GM19238 (cell line): Measurements from ENCODE around the gene FSCN2.

Source experiments
- DNase-seq: peaks from one replicate; pipeline ENCODE4 v3.0.0; 2011; ENCODE audit warnings: low spot score; ENCODE audit not compliant: insufficient read length

Gene FSCN2

GRCh38 chr17:81489998-81490992 lies 37.9 kb upstream of the FSCN2 start:
- no peak for DNase-seq

GRCh38 chr17:81491181-81491581 lies 37.0 kb upstream of the FSCN2 start:
- no peak for DNase-seq

DNA sequence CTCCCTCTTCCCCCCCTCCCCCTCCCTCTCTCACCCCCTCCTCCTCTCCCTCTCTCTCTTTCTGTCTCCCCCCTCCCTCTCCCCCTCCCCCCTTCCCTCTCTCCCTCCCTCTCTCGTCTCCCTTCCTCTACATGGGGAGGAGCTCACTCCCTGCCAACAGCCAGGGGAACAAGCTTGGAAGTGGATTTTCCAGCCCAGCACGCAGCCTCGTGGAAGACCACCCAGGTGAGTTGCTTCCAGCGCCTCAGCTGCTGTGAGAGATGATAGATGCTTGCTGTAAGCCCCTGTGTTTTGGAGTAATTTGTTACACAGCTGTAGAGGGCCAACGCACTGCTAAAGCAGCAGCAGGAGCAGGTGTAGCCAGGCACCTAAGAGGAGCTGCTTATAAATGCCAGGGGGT lies 36.4 kb upstream of the FSCN2 start:
- DNase-seq: no peak

DNA sequence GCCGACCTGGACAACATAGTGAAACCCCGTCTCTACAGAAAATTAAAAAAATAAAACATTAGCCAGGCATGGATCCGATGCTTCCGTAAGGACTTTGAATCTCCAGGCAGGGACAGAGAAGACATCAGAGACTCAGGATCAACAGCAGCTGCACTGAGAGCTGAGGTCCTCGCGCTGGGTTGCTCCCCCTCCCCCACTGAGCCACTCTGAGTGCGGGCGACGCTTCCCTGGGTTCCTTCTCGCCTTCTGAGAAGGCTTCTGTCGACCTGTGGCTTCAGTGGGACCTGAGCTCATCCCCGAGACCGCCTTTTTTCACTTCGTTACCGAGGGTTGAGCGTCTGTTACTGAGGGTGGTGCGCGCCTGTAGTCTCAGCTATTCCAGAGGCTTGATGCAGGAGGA lies 36.0 kb upstream of the FSCN2 start:
- no peak for DNase-seq

DNA sequence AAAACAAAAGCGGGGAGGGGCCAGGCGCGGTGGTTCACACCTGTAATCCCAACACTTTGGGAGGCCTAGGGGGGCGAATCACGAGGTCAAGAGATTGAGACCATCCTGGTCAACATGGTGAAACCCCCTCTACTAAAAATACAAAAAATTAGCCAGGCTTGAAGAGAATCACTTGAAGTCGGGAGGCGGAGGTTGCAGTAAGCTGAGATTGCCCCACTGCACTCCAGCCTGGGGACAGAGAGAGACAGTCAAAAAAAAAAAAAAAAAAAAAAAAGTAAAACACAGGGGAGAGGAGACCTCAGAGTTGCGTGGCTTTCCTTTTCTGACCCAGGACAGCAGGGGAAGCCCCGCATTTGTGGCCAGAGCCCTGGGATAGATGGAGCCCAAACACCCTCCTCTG lies 35.5 kb upstream of the FSCN2 start:
- DNase-seq: no peak

GRCh38 chr17:81493198-81494038 lies 34.8 kb upstream of the FSCN2 start:
- DNase-seq: no peak

DNA sequence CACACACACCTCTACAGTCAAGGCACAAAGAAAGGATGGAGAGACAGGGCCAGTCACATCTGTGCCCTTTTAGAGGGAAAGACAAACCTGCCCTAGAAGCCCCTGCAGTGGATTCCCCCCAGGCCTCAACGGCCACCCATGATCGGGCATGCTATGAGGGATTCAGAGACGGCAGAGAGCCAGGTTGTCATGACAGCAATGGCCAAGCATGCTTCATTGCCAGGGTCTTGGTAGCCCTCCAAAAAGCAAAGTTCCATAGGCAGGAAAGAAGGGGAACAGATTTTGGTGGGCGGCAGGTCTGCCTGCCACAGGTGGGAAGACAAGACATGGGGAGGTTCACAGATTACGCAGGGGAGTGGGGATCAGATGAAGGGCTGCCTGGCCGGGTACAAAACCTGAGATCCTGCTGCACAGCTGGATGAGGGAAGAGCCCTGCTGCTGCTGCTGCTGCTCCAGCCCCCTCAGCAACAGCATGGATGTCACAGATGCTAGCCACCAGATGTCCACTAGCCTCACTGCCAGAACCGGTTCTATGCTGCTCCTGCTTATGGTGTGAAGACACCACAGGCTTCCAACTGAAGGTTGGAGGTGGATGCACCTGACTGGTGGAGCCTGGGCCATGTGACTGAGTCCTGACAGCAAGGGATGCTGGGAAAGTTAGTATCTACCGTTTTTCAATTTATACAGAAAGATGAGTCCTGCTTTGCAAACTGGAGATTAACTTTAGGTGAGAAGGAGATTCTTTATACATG lies 33.4 kb upstream of the FSCN2 start:
- DNase-seq: no peak

- no peak for DNase-seq
These were observed 29.1 kb upstream of the FSCN2 start for GRCh38 chr17:81498953-81499600.

GRCh38 chr17:81499601-81499970 lies 28.6 kb upstream of the FSCN2 start:
- no peak for DNase-seq

- DNase-seq: no peak
These were observed 28.1 kb upstream of the FSCN2 start for GRCh38 chr17:81500047-81500446.

- DNase-seq: no peak
These were observed 25.6 kb upstream of the FSCN2 start for GRCh38 chr17:81502471-81503017.

DNA sequence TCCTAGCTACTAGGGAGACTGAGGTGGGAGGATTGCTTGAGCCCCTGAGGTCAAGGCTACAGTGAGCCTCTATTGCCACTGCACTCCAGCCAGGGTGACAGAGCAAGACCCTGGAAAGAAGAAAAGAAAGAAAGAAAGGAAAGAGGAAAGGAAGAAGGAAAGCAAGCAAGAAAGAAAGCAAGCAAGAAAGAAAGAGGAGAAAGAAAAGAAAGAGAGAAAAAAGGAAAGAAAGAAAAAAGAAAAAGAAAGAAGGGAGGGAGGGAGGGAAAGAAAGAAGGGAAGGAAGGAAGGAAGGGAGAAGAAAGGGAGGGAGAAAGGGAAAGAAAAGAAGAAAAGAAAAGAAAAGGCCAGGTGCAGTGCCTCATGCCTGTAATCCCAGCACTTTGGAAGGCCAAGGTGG lies 24.6 kb upstream of the FSCN2 start:
- DNase-seq: no peak

- no peak for DNase-seq
These were observed 19.5 kb upstream of the FSCN2 start for GRCh38 chr17:81508639-81509206.

DNA sequence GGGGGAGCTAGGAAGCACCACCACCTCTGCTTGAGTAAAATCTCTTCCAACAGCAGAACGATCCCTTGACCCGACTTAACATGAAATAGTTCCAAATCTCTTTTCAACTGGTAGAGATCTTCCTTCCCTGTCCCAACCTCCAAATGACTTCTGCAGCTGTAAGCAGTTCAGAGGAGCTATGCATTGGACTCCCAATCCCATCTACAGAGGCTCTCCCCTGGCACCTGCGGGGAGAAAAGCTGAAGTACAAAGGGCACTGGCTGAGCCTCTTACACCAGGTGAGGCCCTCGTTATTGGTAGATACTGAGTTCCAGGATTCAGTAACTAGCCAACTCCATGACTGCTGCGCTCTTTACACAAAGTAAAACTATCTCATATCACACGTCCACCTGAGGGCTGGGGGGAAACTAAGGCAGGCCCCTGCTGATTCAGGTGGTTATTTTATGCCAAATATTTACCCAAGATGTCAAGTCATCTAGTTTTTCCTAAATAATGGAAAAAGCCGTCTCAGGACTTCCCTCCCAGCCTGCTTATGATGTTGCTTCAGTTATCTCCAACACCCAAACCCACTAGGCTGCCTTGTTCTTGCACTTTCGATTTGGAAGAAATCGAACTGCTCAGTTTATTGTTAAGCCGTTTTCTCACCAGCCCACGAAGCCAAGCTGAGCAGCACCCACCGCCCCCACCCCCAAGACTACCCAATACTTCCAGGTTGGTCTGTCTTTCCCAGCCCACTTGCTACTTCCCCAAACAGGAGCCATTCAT lies 18.8 kb upstream of the FSCN2 start:
- no peak for DNase-seq

DNA sequence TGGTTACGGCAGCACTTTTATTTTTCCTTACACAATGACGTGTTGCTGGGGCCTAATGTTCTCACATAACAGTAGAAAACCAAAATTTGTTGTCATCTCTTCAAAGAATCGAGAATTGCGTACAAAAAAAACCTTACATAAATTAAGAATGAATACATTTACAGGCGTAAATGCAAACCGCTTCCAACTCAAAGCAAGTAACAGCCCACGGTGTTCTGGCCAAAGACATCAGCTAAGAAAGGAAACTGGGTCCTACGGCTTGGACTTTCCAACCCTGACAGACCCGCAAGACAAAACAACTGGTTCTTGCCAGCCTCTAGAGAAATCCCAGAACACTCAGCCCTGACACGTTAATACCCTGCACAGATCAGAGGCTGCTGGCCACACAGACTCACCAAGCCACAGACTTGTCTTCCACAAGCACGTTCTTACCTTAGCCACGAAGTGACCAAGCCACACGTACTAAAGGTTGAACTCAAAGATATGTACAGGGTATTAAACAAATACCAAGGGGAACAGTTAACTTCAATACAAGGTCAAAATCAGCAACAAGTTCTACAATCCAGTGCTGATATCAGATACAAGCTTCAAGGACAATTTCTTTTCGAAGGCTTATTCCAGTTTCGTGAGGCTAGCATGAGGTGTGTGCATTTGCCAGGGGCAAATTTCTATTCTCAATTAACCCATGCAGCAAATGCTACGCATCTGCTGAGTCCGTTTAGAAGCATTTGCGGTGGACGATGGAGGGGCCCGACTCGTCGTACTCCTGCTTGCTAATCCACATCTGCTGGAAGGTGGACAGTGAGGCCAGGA lies 18.0 kb upstream of the FSCN2 start:
- no peak for DNase-seq

DNA sequence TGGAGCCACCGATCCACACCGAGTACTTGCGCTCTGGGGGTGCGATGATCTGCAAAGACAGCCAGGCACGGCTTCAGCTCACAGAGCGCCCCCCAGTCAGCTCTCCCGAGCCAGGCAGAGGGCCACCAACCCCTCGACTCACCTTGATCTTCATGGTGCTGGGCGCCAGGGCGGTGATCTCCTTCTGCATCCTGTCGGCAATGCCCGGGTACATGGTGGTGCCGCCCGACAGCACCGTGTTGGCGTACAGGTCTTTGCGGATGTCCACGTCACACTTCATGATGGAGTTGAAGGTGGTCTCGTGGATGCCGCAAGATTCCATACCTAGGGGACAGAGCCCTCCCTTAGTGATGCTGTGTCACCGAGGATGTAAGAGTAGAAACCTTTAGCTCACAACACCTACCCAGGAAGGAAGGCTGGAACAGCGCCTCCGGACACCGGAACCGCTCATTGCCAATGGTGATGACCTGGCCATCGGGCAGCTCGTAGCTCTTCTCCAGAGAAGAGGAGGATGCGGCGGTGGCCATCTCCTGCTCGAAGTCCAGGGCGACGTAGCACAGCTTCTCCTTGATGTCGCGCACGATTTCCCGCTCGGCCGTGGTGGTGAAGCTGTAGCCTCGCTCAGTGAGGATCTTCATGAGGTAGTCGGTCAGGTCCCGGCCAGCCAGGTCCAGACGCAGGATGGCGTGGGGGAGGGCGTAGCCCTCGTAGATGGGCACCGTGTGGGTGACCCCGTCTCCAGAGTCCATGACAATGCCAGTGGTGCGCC lies 17.2 kb upstream of the FSCN2 start:
- DNase-seq: no peak

GRCh38 chr17:81511554-81511803 lies 16.7 kb upstream of the FSCN2 start:
- DNase-seq: no peak

- DNase-seq: no peak
These were observed 16.2 kb upstream of the FSCN2 start for GRCh38 chr17:81511804-81512561.
